Uterus (tissue), 2 donors: ENCODE results near the gene HSPB7.

Experiments
- POLR2A ChIP-seq, 2 donors: fragments of 450-650 bp; IDR thresholded peaks; one replicate each; pipeline ENCODE4 v1.6.1; 2016; ENCODE audit warnings: antibody characterized with exemption in 2 of 2, mild to moderate bottlenecking in 1 of 2, moderate library complexity in 1 of 2
- TF ChIP-seq, protein P1 (sequence below), 4 experiments: fragments of 200-600 bp in 2 of 4; fragments of 450-650 bp in 2 of 4; sonication (generic) in 2 of 4; IDR thresholded peaks; one replicate each; pipeline ENCODE4 v1.5.1; 2016 to 2019; ENCODE audit warnings: antibody characterized with exemption in 4 of 4, mild to moderate bottlenecking in 2 of 4, moderate library complexity in 1 of 4

DNA sequence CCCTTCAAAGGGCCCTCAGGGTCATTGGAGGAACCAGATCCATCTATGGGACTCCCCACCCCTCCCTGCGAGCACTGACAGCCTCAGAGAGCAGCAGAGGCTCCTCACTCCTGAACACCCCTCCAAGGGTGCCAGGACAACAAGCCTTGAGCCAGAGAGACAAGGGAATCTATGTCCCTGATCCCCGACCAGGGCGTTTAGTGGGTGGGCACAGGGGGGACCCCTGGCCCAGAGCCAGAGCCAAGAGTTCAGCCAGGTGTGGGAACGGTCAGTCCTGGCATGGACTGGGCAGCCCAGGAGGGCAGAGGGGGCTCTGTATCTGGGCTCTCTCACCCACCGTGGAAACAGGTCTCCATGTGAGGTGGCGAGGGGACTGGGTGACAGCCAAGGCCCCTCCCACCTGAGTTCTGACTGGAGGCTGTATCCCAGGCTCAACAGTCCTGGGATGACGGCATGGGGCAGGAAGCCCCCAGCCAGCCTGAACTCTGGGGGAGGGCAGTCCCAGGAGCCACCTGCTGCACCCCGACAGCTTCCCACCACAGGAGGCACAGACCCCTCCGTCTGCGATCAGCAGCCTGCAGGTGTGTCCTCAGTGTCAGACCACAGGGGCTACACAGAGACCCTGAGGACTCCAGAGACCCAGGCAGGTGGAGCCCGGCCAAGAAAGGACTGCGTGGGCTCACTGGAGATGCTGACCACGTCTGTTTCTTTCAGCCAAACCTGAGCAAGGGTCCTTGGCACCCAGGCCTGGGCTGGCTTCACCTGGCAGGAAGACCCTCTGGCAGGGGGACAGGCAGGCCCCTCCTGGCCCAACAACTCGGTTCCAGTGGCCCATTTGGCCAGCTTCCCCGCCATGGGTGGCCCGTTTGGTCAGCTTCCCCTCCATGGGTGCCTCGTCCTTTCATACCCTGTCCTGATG is 25.0 kb downstream of the HSPB7 start:
- TF ChIP-seq, protein P1, sequence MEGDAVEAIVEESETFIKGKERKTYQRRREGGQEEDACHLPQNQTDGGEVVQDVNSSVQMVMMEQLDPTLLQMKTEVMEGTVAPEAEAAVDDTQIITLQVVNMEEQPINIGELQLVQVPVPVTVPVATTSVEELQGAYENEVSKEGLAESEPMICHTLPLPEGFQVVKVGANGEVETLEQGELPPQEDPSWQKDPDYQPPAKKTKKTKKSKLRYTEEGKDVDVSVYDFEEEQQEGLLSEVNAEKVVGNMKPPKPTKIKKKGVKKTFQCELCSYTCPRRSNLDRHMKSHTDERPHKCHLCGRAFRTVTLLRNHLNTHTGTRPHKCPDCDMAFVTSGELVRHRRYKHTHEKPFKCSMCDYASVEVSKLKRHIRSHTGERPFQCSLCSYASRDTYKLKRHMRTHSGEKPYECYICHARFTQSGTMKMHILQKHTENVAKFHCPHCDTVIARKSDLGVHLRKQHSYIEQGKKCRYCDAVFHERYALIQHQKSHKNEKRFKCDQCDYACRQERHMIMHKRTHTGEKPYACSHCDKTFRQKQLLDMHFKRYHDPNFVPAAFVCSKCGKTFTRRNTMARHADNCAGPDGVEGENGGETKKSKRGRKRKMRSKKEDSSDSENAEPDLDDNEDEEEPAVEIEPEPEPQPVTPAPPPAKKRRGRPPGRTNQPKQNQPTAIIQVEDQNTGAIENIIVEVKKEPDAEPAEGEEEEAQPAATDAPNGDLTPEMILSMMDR (IDR thresholded peaks at IDR 0.05): no peak
- TF ChIP-seq POLR2A (IDR thresholded peaks at IDR 0.05): no peak
